ENCODE data around the gene CCR6. TPM values are rescaled to one million over a fixed set of nuclear protein-coding genes. Genes with fewer than 3 reads are reported as not detected.
"Not testable (repeated sequence)": the region's sequence is repeated elsewhere in the genome, so short reads cannot be mapped to it uniquely, and the experiment has no call there.

The CCR6 gene
- total RNA-seq, 1 donor from 2014 or later = not detected

GRCh38 chr6:167161851-167162467 lies 39.1 kb downstream of the CCR6 start:
- DNase-seq (ENCODE audit: extremely low spot score, unreplicated experiment) = no peak
- no peak overlapping the region for H3K27ac Mint-ChIP-seq
- peaks cover 3% of the 10 kb centered on the region for H3K4me1 Mint-ChIP-seq (ENCODE audit: unreplicated experiment)
- peaks cover 71% of the 10 kb centered on the region for H3K27me3 Mint-ChIP-seq
- no peaks in the 10 kb centered on the region for H3K9me3 Mint-ChIP-seq
- no peak for TF ChIP-seq CTCF (conservative IDR thresholded peaks at IDR 0.05)
- H3K4me3 Mint-ChIP-seq = no peak overlapping the region
- H3K36me3 Mint-ChIP-seq = no peaks in the 10 kb centered on the region

- no peak overlapping the region for H3K4me3 Mint-ChIP-seq
- peaks cover 72% of the 10 kb centered on the region for H3K27me3 Mint-ChIP-seq
Measured at GRCh38 chr6:167162591-167162990, 39.7 kb downstream of the CCR6 start.

GRCh38 chr6:167163476-167164011 lies 40.6 kb downstream of the CCR6 start:
- Mint-ChIP-seq H3K27me3 (peaks cover 66% of the 10 kb centered on the region), H3K27ac (no peak overlapping the region), H3K36me3 (no peaks in the 10 kb centered on the region), H3K4me3 (no peak overlapping the region), H3K9me3 (no peaks in the 10 kb centered on the region), H3K4me1 (ENCODE audit: unreplicated experiment) (peaks cover 3% of the 10 kb centered on the region)
- TF ChIP-seq CTCF (conservative IDR thresholded peaks at IDR 0.05) = no peak
- DNase-seq (ENCODE audit: extremely low spot score, unreplicated experiment) = no peak

More at GRCh38 chr6:167162591-167162990, 39.7 kb downstream of the CCR6 start:
- Mint-ChIP-seq H3K9me3 (no peaks in the 10 kb centered on the region), H3K27ac (no peak overlapping the region), H3K36me3 (no peaks in the 10 kb centered on the region), H3K4me1 (ENCODE audit: unreplicated experiment) (peaks cover 3% of the 10 kb centered on the region)
- no peak for TF ChIP-seq CTCF (conservative IDR thresholded peaks at IDR 0.05)
- DNase-seq (ENCODE audit: extremely low spot score, unreplicated experiment) = no peak

GRCh38 chr6:167164261-167164660 lies 41.4 kb downstream of the CCR6 start:
- TF ChIP-seq CTCF (conservative IDR thresholded peaks at IDR 0.05) = no peak
- Mint-ChIP-seq H3K27ac (no peak overlapping the region), H3K4me3 (no peak overlapping the region), H3K9me3 (no peaks in the 10 kb centered on the region), H3K36me3 (no peaks in the 10 kb centered on the region), H3K27me3 (peaks cover 66% of the 10 kb centered on the region), H3K4me1 (ENCODE audit: unreplicated experiment) (peaks cover 3% of the 10 kb centered on the region)
- no peak for DNase-seq (ENCODE audit: extremely low spot score, unreplicated experiment)

- H3K36me3 Mint-ChIP-seq = peaks cover 3% of the 10 kb centered on the region
- DNase-seq (ENCODE audit: extremely low spot score, unreplicated experiment) = no peak
- no peaks in the 10 kb centered on the region for H3K9me3 Mint-ChIP-seq
- no peak overlapping the region for H3K4me3 Mint-ChIP-seq
- no peak for TF ChIP-seq CTCF (conservative IDR thresholded peaks at IDR 0.05)
- peaks cover 62% of the 10 kb centered on the region for H3K27me3 Mint-ChIP-seq
- H3K27ac Mint-ChIP-seq = no peak overlapping the region
- H3K4me1 Mint-ChIP-seq (ENCODE audit: unreplicated experiment) = peaks cover 3% of the 10 kb centered on the region
Measured at GRCh38 chr6:167165858-167166471, 43.1 kb downstream of the CCR6 start.

GRCh38 chr6:167167699-167168098 lies 44.8 kb downstream of the CCR6 start:
- not testable (repeated sequence) for H3K4me1 Mint-ChIP-seq (ENCODE audit: unreplicated experiment); H3K36me3 Mint-ChIP-seq; H3K9me3 Mint-ChIP-seq; DNase-seq (ENCODE audit: extremely low spot score, unreplicated experiment); H3K27ac Mint-ChIP-seq; H3K4me3 Mint-ChIP-seq
- peaks cover 60% of the 10 kb centered on the region for H3K27me3 Mint-ChIP-seq

GRCh38 chr6:167168296-167168695 lies 45.4 kb downstream of the CCR6 start:
- H3K4me1 Mint-ChIP-seq (ENCODE audit: unreplicated experiment); H3K4me3 Mint-ChIP-seq; H3K36me3 Mint-ChIP-seq; DNase-seq (ENCODE audit: extremely low spot score, unreplicated experiment); H3K9me3 Mint-ChIP-seq; H3K27ac Mint-ChIP-seq: not testable (repeated sequence)
- H3K27me3 Mint-ChIP-seq = peaks cover 57% of the 10 kb centered on the region

GRCh38 chr6:167169867-167170266 lies 47.0 kb downstream of the CCR6 start:
- H3K36me3 Mint-ChIP-seq; H3K9me3 Mint-ChIP-seq; H3K4me3 Mint-ChIP-seq; DNase-seq (ENCODE audit: extremely low spot score, unreplicated experiment); H3K4me1 Mint-ChIP-seq (ENCODE audit: unreplicated experiment): not testable (repeated sequence)
- H3K27ac Mint-ChIP-seq = peak overlapping the region; percentile 14
- H3K27me3 Mint-ChIP-seq = peaks cover 47% of the 10 kb centered on the region

- H3K27me3 Mint-ChIP-seq = peaks cover 33% of the 10 kb centered on the region
- not testable (repeated sequence) for H3K9me3 Mint-ChIP-seq; DNase-seq (ENCODE audit: extremely low spot score, unreplicated experiment); H3K4me3 Mint-ChIP-seq; H3K27ac Mint-ChIP-seq; H3K4me1 Mint-ChIP-seq (ENCODE audit: unreplicated experiment); H3K36me3 Mint-ChIP-seq
Measured at GRCh38 chr6:167171300-167171699, 48.4 kb downstream of the CCR6 start.
